NCI-H2171 (cell line): ENCODE data around the gene SNX25.
A peak's percentile ranks its signal among the peaks of the same experiment; 100 is the strongest.

ENCODE experiments used
- DNase-seq: peaks from one replicate; lab custom pipeline; 2025; lab: John Stamatoyannopoulos, UW

SNX25 gene

DNA sequence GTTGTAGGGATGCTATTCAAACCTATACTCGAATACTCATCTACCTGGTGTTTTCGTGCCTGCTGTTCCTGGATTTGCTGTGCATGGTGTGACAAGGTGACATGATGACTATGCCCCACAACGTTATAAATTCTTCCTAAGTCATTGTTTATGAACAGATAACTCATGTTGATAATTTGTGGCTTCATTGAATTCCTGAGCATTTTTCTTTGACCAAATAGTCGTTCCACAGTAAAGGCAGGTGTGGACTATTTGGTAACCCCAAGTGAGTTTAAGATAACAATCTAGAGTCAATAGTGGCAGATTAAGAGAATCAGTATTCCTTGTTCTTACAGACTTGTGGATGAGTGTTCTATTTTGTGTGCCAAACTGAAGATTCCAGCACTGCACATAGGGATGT is 59.9 kb downstream of the SNX25 start:
- no peak for DNase-seq

DNA sequence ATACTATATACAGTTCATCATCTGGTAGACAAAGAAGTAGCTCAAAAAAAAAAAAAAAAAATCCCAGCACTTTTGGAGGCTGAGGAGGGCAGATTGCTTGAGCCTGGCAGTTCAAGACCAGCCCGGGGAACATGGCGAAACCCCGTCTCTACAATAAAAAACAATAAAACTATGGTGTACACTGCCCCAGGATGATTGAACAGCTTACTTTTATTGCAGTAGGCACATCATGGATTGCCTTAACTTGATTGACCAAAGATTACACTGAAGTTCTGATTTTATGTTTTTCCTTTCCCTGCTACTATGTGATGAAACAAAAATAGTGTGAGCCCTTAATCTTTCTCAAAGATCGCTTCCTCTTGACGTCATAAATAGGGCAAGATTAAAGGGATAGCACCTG is 60.6 kb downstream of the SNX25 start:
- DNase-seq = no peak

DNA sequence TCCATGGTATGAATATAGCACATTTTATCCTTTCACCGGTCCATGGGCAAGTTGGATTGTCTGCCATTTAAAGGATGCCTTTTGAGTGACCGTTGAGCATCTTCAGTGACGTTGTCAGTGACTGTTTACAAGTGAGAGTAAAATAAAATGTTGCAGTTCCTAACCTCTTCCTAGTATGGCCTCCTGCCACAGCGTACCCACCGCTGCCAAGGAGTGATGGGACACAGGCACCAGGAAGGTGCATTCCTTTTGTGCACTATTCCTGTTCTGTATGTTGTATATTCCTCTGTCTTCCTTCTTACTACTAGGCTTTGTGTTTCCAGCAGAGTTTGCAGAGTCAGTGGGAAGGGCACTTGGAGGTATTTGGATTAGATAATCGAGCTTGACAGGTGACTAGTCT is 61.5 kb downstream of the SNX25 start:
- no peak for DNase-seq

DNA sequence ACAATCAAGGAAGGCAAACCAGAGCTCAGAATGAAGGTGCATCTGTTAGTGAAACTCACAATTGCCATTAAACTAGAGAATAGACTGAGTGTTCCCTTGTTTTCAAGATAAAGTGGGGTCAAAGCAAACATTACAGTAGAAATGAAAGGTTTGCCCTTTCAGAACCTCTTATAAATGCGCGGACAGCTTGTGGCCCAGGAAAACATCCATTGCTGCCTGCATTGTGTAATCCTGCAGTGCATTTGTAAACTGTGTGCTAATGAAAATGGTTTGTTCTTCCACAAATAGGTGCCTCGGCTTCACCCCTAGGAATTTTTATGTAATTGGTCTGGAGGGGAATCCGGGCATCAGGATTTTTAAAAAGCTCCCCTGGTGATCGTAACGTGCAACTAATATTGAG is 62.8 kb downstream of the SNX25 start:
- DNase-seq = no peak

DNA sequence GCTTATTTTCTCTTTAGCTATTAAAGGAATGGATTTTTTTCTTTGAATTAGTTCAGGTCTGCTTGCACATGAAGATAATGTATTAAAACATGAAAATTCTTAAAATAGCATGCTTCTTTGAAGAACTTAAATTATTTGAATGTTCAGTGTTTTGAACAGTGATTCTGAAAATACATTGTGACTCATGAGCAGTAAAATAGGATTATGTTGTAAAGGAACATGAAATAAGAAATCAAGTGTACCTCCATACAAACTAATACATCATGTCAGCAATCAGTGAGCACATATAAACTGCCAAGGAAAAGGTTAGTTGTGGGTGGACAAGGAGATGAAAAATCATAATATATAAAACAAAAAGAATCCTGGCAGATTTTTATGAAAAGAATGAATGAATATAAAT is 66.1 kb downstream of the SNX25 start:
- DNase-seq = no peak

DNA sequence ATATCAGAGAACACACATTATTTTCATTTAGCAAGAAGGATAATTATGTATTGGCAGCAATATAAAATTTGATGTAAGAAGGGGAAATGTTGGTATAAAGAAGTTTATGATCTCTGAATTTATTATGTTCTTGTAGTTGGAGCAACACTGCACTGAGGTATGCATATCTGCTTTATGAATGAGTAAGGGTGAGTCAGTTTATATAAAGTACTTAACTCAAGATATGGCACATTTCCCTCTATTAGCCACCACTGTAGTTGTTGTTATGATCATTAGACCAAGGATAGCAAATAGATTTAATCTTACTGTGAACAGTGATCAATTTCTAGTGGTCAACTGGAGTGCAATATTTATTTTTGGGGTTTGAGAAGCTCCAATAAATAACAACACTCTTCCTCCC is 66.6 kb downstream of the SNX25 start:
- no peak for DNase-seq

DNA sequence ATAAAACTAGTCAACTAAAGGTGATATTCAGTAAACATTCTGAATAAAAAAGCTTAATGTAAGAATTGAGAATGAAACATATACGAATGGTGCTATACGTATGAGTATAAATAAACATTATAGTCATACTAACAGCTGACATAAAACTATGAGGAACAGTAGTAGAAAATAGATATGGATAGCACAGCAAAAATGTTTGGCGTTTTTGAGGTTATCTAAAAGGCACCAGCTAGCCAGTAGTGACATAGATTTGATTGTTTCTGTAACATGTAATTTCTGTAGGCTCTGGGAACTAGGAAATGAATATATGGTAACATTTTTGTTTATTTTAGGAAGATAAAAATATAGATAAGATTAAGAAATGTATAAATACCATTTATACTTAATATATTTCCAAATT is 69.3 kb downstream of the SNX25 start:
- DNase-seq = no peak

DNA sequence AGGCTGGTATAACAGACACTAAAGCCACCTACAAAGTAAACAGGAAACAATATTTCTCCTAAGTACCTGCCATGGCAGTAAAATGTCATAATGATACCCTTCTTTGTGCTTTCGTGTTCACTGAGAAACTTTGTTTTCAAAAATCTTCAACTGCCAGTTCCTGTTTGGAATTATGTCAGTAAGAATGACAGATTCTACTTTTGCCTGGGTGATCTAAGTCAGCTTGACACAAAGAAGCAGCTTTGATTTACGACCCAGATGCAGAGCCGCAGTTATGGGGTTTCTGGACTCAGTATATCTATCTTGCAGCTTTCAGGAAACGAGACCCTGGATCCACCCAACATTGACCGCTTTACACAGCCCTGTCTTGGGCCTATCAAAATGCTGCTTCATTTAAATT is 71.2 kb downstream of the SNX25 start:
- DNase-seq = no peak

DNA sequence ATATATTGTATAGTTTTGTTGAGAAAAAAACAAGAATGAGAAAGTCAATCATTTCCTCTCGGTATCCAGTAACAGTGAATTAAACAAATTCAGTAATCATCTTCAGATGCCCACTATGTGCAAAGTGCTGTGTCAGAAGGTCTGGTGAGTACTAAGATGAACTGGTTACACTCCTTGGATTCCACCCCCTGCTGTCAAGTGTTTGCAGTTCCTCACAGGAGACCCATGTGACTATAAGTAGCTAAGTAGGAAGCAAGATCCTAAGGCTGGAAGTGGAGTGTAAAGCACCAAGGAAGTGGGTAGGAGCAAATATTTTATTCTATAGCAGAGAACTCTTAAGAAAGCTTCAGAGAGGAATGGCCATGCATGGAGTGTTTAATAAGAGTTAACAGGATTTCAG is 73.6 kb downstream of the SNX25 start:
- no peak for DNase-seq

DNA sequence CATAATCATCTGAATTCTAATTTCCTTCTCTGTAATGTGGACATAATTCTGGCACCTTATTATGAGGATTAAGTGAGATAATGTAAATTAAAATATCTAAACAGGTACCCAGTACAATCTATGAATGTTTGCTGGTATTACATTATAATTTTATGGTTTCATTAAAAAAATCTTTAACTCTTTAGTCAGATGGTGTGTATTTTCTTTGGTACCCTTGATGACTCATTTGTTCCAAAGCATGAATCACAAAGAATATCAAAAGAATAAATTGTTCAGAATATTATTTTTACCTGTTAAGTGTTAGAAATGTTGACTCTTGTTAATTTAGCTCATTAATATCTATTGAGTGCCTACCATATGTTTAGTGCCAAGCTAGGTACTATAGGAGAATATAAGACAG is 74.3 kb downstream of the SNX25 start:
- no peak for DNase-seq

DNA sequence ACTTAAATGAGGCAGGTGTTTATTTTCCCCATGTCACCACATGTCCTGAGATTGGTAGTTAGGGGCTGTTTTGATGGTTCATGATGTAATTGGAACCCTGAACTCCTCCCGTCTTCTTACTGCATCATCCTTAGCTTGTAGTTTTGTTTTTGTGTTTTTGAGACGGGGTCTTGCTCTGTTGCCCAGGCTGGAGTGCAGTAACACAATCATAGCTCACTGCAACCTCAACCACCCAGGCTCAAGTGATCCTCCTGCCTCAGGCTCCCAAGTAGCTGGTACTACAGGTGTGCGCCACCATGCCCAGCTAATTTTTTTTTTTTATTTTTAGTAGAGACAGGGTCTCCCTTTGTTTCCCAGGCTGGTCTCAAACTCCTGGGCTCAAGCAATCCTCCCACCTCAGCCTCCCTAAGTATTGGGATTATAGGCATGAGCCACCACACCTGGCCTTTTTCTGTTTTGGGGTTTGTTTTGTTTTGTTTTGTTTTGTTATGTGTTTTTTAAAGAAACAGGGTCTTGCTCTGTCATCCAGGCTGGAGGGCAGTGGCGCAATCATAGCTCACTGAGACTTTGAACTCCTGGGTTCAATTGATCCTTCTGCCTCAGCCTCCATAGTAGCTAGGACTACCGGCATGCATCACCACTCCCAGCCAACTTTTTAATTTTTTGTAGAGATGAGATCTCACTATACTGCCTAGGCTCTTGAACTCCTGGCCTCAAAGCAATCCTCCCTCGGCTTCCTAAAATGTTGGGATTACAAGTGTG is 76.4 kb downstream of the SNX25 start:
- DNase-seq = no peak

DNA sequence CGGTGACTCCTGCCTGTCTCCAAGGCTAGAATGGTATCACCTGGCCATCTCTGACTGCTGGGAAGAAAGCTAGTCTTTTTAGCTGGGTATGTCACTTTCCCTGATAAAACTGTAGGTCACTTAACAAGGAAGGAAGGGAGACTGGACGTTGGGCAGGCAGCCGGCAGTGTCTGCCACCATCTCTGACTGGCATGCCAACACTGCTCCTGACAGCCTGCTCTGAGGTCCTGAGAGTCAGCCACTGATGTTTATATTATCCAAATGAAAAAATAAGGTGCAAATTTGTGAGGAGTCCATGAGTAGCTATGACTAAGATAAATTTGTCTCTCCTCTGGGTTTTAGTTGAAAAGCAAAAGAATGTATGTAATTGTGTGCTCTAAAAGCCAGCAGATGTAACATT is 77.2 kb downstream of the SNX25 start:
- no peak for DNase-seq

DNA sequence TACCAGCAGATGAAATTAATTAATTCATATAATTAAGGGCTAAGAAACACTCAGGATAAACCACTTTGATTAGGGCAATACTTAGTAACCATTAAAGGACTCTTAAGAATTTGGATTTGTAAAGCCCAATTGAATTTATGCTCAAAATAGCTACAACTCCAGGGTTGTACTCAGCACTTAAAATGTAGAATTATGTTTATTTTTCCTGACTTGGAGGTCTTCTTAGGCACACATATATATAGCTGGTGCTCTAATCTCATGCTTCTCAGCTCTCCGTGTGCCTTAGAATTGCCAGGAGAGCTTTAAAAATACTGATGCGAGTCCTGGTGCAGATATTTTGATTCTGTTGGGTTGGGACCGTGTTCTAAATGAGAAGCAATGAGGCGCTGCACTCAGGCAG is 77.6 kb downstream of the SNX25 start:
- DNase-seq = no peak

DNA sequence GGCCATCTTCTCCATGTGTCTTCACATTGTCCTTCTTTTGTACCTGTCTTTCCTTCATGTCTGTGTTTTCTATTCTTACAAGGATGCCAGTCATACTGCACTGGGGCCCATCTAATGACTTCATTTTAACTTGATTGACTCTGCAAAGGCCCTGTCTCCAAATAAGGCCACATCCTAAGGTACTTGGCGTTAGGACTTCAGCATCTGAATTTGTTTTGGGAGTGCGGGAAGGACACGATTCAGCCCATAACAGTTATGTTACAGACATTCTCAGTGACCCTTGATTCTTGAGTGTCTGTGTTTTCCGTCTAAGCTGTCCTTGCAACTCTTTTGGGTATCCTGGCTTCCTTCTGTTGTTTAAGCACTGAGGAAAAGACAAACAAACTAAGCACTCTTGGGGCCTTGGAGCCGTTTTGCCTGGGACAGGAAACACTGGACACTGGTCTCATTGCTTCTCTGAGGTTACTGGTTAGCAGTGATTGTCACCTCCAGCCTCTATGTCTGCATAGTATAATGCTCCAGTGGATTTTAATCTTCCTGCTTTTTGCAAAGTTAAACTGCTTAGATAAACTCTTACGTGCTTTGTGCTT is 80.7 kb downstream of the SNX25 start:
- DNase-seq = no peak

DNA sequence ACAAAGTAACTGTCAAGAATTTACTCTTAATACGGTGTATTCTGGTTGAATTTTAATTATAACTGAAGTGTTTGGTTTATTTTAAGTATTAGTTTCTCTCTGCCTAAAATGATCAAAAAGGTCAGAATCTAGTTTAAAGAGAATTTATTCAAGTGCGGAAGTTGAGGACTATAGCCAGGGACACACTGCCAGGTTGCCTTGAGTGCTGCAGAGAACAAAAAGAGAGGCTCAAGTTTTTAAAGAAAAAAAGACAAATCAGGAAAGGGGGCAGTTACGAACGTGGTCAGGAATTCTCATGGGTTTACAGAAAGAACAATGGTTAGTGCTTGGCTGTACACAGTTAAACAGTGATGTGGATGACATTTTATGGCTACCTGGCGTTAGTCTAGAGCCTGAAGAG is 81.3 kb downstream of the SNX25 start:
- DNase-seq = no peak

DNA sequence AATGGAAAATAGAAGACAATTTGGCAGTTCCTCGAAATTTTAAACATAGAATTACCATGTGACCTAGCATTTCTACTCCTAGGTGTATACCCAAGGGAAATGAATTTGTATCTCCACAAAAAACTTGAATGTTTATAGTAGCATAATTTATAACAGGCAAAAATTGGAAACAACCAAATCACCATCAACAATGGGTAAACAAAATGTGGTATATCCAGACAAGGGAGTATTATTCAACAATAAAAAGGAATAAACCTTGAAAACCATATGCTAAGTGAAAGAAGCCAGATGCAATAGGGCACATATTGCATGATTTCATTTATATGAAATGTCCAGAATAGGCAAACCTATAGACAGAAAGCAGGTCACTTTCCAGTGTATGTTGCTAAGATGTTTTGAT is 83.8 kb downstream of the SNX25 start:
- no peak for DNase-seq

DNA sequence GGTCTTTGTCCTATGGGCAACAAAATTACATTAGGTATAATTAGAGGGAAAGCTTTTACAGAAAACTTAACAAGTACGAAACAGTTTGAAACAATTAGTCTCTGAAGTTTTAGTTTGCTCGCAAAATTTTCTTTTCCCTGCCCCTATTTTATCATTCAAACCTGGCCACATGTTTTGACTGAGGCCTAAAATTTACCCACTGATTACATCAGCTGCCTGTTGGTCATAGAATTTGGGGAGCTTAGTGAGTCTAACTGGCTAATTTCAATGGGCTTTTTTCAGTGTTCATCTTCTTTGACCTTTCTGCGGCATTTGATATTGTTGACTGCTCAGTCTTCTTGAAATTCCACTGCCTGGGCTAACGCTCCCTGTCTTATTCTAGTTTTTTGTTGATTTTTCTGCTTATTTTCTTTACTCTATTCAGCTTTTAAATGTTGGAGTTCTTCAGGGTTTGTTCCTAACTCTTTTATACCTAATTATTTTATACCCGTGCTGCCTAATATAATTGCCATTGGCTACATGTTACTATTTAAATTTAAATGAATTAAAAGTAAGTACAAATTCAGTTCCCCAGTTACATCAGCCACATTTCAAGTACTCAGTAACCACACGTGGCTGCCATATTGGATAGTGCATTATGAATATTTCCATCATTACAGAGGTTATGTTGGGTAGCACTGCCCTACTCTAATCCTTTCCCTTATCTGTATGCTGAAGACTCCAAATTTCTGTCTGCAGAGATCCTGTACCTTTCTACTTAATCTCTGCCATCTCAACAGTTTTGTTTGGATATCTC is 87.5 kb downstream of the SNX25 start:
- no peak for DNase-seq

DNA sequence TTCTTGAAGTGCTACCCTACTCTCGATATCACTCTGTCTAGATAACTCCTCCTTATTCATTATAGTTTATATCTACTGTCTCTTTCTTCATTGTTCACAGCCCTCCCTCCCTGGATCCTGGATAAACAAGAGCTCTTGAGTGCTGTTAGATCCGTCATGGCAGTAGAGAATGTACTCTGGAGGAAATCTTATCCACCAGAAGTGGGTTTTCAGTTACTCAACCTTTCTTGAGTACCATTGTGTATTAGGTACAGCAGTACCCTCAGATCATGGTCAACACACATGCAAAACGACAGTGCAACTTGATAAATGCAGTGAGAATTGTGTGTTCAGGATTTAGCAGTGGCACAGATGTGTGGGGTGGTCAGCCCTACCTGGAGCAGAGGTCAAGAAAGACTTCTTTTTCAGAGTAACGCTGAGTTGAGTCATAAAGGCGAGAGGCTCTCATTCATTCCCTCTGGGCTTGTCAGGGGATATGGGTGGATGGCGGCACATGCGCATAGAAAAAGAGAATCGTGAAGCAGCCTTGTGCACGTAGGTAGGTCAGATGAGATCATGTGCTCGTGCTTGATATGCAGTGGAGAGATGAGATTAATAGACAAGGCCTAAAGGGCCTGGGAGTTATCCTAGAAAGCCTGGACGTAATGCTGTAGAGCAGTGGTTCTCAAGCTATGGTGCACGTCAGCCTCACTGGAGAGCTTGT is 89.5 kb downstream of the SNX25 start:
- no peak for DNase-seq

DNA sequence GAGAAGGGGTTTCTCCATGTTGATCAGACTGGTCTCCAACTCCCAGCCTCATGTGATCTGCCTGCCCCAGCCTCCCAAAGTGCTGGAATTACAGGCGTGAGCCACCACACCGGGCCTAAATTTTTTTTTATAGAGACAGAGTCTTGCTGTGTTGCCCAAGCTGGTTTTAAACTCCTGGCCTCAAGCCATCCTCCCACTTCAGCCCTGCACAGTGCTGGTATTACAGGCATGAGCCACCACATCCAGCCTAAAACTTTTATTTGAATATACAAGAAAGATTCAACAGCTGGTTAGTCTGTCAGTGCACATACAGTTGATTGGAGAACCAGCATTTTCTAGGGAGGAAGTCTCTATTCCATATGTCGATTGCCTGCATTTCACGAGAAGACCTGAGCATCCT is 95.1 kb downstream of the SNX25 start:
- DNase-seq = no peak

DNA sequence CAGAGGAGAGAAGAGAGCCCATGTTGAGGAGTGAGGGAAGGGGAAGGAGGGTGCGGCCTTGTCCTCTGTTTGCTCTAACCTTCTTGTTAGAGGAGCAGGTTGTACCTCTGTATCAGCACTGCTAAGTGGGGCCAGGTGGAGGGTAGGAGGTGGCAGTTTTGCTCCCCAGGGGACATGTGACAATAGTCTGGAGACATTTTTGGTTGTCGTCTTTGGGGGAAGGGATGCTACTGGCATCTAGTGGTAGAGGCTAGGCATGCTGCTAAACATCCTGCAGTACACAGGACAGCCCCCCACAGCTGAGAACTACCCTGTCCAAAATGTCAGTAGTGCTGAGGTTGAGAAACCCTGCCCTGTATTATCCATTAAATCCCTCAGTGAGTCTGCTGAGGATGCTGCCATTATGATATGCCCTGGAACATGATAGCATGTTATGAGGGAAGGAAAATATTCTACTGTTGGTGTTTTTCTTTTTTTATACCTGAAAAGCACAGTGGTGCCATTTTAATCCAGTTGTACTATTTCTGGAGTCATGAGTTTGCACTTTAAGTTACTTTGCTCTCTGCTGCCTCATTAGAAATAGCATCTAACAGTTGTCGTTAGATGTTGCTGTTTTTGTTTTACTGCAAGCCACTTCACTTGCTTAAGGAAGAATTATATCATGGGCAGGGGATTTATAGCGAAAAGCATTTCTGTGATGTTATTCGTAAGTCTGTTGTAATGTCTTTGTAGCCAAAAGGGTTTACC is 95.7 kb downstream of the SNX25 start:
- peak; percentile 10 for DNase-seq

DNA sequence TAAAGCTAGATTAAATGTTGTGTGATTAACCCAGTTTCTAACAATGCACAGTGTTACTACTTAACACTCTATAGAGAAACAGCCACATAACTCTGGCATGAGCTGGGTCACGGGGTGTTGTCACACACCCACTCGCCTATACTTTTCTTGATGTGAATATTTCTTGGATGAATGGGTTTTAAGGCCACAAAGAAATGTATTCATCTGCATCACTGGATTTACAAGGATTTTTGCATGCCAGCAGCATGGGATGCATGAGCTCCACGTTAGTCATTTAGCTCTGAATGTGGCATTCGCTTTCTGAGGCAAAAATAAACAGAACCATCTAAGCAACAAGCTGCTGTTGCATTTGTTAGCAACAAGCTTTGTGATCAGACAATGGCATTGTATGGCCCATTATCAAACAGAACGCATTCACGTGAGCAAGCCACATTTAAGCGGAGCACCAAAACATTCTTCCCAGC is 96.6 kb downstream of the SNX25 start:
- DNase-seq = no peak
